HG03280 (cell line): ENCODE data around the gene OIP5.
"Not testable (repeated sequence)": the region's sequence is repeated elsewhere in the genome, so short reads cannot be mapped to it uniquely, and the experiment has no call there.

ENCODE experiments used
- ATAC-seq: cut with Tn5 transposase; IDR thresholded peaks from one replicate; pipeline ENCODE4 v1.9.1; 2021; ENCODE audit warnings: mild to moderate bottlenecking, moderate library complexity; ENCODE audit not compliant: unreplicated experiment

Gene OIP5

DNA sequence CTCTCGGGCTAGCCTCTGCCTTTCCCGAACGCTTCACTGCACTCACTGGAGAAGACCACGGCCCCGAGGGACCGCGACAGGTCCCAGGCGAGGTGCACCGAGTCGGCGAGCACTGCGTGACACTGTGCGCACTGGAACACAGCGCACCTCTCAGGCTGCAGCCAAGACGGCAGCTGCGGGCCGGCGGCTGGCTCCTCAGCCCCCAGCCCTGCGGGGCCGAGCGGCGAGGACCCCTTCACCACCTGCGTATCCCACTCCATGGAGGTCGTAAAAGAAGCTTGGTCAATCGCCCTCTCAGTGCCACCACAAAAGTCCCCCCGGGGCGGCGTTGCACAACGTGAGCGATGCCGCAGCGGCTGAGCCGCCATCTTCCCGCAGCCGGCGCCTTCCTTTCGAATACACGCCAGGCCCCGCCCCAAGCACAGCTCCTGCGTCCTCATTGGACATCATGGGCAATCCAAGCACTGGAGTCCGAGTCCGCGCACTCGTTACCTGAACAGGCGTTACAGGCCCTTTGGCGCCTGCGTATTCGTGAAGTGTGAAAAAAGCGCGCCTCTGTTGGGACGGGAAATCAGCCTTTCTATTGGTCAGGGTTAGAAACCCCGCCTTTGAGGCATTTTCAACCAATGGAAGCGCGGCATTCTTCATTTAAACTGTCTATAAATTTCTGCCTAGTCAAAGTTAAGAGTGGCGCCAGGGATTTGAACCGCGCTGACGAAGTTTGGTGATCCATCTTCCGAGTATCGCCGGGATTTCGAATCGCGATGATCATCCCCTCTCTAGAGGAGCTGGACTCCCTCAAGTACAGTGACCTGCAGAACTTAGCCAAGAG, at the start of gene OIP5, which contains the start of gene NUSAP1:
OIP5 (minus strand) TSS at position 398 of the 832 bp plus-strand sequence; CDS start at position 368, 30 bp downstream.
NUSAP1 (plus strand) TSS at position 688 of the 832 bp plus-strand sequence; CDS start at position 765, 77 bp downstream.
- ATAC-seq, result peak; percentile 90

DNA sequence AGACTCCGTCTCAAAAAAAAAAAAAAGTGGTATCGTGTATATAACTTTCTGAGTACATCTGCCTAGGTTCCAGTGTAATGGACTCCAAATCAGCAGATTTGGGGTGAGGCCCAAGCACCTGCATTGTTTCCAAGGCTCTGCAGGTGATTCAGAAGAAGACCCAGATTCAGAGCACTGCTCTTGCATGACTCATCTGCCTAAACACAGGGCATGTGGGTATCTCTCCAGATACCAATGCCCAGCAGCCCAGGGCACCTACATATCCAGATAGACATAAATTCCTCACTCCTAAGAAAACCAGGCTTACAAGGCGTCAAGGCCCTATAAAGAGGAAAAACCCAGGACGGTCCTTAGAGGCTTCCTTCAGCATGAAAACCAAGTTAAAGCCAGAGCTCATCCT, 45.6 kb upstream of the OIP5 start:
- no peak for ATAC-seq

GRCh38 chr15:41367418-41367817, 35.0 kb upstream of the OIP5 start:
- ATAC-seq, result no peak

DNA sequence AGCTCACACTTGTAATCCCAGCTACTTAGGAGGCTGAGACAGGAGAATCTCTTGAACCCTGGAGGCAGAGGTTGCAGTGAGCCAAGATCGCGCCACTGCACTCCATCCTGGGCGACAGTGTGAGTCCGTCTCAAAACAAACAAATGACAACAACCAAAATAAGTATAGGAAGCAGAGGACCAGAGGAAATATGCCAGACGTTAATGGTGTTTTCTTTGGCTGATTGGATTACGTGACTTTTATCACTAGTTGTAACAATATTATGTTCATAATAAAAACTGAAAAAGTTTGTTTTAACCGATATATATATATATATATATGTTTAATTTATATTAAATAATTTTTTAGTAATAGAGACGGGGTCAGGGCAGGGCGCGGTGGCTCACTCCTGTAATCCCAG, 22.0 kb upstream of the OIP5 start:
- no peak for ATAC-seq

DNA sequence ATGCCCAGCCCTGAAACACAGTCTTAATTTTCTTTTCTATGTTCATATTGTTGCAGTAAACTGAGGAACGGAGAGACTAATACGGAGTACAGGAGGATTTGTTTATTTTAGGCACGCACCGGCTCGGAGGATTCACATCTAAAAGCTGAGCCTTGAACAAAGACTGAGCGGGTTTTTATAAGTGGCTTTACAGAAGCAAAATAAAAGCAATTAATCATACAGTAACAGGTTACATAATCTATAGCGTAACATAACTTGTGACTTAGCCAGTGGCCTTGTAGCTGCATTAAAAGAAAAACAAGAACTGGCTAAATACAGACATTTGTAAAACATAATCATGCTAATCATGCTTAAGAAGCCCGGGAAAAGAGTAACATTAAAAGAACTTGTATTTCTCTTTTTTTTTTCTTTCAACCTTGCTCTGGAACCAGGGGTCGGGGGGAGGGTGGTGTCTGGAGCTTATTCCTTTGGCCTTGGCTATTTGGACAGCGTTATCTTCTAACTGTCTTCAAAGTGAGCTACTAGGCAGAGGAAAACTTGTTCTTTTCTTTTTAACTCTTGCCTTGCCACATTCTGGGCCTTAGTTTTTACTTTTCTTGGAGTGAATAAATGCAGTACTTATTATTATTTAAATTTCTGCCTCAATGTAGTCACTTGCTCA, 17.8 kb upstream of the OIP5 start:
- no peak for ATAC-seq

DNA sequence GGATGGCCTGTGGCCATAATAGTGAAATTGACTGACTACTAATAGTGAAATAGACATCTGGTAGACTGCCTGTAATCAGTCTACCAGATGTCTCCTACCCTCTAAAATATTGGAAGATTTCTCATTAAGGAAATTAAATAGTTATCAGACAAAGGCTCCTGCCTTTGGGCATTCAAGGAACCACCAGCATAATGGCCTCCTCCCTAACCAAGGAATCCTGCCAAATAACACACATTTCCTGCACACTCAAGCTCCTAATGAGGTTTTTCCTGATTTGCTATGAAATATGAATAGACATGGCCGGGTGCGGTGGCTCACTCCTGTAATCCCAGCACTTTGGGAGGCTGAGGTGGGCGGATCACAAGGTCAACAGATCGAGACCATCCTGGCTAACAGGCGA, 14.8 kb upstream of the OIP5 start:
- ATAC-seq, result no peak

DNA sequence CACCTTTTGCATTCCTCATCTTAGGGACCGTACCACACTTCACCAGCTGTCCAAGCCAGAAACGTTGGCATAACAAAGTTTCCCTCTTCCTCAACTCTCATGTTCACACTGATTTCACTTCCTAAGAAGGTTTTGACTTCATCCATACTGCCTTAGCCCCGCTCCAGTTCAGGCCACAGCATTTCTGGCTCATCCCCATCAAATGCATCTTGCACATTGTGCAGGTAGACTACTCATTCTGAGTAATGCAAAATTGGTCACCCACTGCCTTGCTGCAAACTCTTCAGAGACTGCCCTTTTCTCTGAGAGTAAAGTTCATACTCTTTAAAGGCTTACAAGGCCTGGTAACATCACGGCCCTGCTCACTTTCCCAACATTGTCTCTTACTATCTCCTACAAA, 9.1 kb upstream of the OIP5 start:
- ATAC-seq, result no peak

DNA sequence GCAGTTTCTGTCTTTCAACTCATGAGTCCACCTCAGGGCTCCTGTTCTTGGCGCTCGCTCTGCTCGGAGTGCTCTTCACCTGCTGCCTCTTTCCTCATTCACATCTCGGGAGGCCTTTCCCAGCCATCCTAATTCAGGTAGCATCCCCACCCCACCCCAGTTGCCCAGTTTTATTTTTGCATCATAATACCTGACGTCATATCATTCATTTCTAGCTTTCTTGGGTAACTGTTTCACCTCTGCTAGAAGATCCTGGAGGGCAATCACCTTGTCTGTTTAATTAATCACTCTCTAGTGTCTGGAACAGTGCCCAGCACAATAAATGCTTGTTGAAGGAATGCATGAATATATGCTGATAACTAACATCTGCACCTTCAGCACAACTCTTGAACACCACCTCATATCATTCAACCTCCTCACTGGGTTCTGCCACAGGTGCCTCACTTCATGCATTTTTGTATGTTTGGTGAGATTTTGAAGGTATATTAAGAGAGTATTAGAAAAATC, 7.9 kb upstream of the OIP5 start:
- ATAC-seq, result no peak

DNA sequence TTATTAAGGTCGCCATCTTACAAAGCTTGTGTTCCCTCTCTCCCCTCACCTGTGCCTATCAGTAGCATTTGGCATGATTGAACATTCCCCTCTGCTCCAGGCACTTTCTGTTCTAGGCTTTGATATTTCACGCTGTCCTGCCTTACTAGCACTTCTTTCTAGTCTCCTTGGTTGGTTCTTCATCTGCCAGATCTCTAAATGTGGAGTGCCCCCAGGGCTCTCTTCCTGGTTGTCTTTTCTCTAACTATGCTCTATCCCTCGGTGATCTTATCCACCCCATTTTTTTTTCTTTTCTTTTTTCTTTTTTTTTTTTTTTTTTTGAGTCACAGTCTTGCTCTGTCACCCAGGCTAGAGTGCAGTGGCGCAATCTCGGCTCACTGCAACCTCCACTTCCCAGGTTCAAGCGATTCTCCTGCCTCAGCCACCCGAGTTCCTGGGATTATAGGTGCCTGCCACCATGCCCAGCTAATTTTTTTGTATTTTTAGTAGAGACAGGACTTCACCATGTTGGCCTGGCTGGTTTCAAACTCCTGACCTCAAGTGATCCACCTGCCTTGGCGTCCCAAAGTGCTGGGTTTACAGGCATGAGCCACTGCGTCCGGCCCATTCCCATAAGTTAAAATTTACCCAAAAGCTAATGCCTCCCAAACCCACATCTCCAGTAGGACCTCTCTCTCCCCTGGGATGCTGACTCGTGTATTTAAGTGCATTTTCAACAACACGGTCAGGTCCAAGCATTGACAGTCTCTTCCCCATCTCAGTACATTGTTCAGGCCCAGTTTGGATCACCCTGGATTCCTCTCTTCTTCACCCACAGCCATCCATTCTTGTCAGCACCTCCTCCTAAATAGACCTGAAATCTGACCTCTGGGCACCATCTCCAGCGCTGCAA, 5.5 kb upstream of the OIP5 start:
- ATAC-seq, result no peak

- no peak for ATAC-seq
Observed at GRCh38 chr15:41337047-41337446, 4.7 kb upstream of the OIP5 start.

DNA sequence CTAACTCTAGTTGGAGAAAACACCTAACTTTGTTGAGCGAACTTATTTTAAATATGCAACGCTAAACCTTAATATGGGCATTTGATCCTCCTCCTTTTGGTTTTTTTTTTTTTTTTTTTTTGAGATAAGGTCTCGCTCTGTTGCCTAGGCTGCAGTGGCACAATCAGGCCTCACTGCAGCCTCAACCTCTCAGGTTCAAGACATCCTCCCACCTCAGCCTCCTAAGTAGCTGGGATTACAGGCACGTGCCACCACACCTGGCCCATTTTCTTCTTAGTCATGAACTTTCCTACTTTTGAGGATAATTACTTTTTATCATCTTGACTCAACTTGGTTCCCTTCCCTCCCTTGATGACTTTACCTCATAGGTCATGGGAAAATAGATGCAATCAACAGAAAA, 4.2 kb upstream of the OIP5 start:
- no peak for ATAC-seq

GRCh38 chr15:41334293-41335120, 2.1 kb upstream of the OIP5 start:
- no peak for ATAC-seq

- peak; percentile 17 for ATAC-seq
Observed at GRCh38 chr15:41333026-41333562, 703 bp upstream of the OIP5 start.

DNA sequence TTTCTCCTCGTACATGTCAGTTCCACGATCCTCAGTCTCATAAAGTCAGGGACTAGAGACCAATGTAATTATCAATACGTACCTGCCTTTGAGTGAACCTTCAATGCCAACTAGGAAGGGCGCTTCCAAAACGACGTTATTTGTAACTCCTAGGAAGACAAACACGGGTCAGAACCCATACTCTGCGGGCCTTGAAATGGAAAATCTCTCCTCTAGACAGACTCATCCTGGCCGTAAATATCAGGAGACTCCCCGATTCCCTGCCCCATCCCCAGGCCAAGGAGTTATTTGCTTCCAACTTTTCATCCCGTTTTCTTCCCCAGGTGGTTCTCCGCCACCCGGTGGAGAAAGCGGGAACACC, 578 bp downstream of the OIP5 start:
- ATAC-seq, result no peak

DNA sequence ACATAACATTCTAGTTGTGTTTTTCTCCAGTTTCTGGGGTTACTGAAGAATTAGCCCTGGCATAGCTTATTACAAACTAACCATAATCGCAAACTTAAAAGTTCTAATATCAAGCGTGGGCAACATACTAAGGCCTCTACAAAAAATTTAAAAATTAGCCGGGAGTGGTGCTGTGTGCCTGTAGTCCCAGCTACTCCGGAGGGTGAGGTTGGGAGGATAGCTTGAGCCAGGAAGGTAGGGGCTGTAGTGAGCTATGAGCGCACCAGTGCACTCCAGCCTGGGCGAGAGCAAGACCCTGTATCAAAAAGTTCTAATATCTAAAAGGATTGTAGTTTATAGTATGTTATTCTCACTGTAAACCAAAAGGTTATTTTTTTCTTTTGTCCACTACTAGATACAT, 1.1 kb downstream of the OIP5 start:
- ATAC-seq, result no peak

GRCh38 chr15:41323611-41324010, 8.8 kb downstream of the OIP5 start:
- ATAC-seq, result no peak

DNA sequence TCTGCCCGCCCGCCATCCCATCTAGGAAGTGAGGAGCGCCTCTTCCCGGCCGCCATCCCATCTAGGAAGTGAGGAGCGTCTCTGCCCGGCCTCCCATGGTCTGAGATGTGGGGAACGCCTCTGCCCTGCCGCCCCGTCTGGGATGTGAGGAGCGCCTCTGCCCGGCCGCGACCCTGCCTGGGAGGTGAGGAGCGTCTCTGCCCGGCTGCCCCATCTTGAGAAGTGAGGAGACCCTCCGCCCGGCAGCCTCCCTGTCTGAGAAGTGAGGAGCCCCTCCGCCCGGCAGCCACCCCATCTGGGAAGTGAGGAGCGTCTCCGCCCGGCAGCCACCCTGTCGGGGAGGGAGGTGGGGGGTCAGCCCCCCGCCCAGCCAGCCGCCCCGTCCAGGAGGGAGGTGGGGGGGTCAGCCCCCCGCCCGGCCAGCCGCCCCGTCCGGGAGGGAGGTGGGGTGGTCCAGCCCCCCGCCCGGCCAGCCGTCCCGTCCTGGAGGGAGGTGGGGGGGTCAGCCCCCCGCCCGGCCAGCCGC, 11.5 kb downstream of the OIP5 start:
- ATAC-seq, result not testable (repeated sequence)

DNA sequence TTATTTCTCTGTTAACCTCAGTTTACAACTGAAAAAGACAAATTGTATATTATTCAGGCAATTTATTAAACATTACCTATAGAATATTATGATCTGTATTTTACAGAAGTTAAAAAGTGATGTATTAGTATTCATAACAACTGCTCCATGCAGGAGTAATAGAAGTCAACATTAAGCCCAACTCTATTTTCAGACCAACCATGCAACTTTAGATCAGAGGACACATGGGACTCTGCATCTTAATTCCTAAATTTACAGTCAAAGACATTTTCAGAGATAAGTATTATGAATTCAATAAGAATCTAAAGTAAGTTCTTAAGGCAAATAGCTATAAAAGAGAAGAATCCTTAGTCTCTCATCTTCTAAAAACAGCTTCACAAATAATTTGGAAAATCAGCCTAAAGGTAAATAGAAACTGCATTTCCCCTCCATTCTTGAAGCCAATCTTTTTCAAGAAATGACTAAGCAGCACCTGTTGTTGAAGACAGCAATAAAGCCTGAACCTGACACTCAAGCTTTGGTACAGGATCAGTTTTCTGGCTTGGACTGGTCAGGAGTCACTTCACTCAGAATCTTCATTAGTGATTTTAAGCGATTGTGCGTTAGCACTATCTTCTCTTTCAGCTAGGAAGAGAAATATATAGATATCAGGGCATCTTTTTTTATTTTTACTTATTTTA, 23.0 kb downstream of the OIP5 start:
- ATAC-seq, result no peak

DNA sequence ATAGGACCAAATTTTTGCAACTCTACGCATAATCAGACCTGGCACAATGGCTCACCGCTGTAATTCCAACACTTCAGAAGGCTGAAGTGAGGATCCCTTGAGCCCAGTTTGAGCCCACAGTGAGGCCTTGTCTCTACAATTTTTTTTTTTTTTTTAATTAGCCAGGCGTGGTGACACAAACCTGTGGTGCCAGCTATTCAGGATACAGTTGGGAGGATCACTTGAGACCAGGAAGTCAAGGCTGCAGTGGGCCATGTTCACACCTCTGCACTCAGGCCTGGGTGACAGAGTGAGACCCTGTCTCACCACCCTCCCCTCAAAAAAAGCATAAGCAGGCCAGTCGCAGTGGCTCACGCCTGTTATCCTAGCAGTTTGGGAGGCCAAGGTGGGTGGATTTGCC, 24.7 kb downstream of the OIP5 start:
- ATAC-seq, result no peak
